Endothelial cell of umbilical vein (primary cell): ENCODE data around the gene SVIP.

Source experiments
- CTCF ChIP-seq, 2 donors: IDR thresholded peaks; 1 replicate in 1 of 2; 2 replicates in 1 of 2; pipeline ENCODE4 v1.5.1; 2011; ENCODE audit warnings: low read length in 2 of 2, mild to moderate bottlenecking in 2 of 2, moderate library complexity in 2 of 2, control low read depth in 1 of 2, inconsistent platforms in 1 of 2, low read depth in 1 of 2; ENCODE audit not compliant: insufficient read depth in 1 of 2; ENCODE audit errors: extremely low read depth in 1 of 2
- EZH2 ChIP-seq: IDR thresholded peaks from 2 replicates; pipeline ENCODE4 v1.6.1; 2012; ENCODE audit warnings: borderline replicate concordance, low read depth, mild to moderate bottlenecking, moderate library complexity, low read length, inconsistent platforms; ENCODE audit not compliant: severe bottlenecking
- GATA2 ChIP-seq: IDR thresholded peaks from 2 replicates; pipeline ENCODE4 v1.7.0; 2011; ENCODE audit warnings: low read depth, mild to moderate bottlenecking, moderate library complexity, mixed read lengths, low read length; ENCODE audit not compliant: insufficient read length, insufficient read depth
- JUN ChIP-seq: IDR thresholded peaks from 2 replicates; pipeline ENCODE4 v1.6.1; 2011; ENCODE audit warnings: borderline replicate concordance, low read depth; ENCODE audit not compliant: insufficient read length, insufficient read depth
- POLR2A ChIP-seq: IDR thresholded peaks from 2 replicates; pipeline ENCODE4 v1.6.1; 2012; ENCODE audit warnings: low read depth, mild to moderate bottlenecking, control low read depth, low read length
- POLR2AphosphoS5 ChIP-seq: IDR thresholded peaks from 2 replicates; pipeline ENCODE4 v1.6.1; 2012; ENCODE audit warnings: low read depth, mild to moderate bottlenecking, control low read depth, low read length, moderate library complexity; ENCODE audit not compliant: insufficient read depth
- TF ChIP-seq, protein P1 (sequence below): IDR thresholded peaks from 2 replicates; pipeline ENCODE4 v1.6.1; 2011; ENCODE audit not compliant: insufficient read depth, insufficient read length

DNA sequence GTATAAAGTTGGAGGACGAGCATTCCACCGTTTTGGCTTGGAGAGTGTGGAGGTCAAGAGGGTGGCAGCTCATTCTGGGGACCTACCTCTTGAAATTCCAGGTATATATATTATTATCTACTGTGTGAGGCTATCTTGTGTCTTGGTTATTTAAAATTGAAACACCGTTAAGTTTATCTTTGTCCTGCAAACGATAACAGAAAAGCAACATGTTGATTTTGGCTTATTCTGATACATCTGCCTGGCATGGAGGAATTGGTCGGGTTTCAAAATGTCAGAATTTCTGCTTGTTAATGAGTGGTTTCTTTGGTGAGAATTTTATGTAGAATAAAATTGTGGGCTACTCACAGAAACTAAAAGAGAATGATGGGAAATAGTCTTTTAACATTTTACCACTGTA lies 54.4 kb downstream of the SVIP start:
- TF ChIP-seq EZH2 (no peak), CTCF (IDR thresholded peaks at IDR 0.05; ENCODE audit: extremely low read depth in 1 of 2, insufficient read depth in 1 of 2, low read depth in 1 of 2, low read length in 2 of 2) (no peak), GATA2 (no peak), POLR2A (no peak), POLR2AphosphoS5 (no peak), JUN (no peak)
- TF ChIP-seq, protein P1, sequence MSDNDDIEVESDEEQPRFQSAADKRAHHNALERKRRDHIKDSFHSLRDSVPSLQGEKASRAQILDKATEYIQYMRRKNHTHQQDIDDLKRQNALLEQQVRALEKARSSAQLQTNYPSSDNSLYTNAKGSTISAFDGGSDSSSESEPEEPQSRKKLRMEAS: no peak
